KMS-11 (cell line): Measurements from ENCODE around the gene CHMP2B.

Experiments
- H2AFZ ChIP-seq: fragments of 200-600 bp; sonication (generic); 2 replicates; pipeline ENCODE4 v1.6.1; 2016; ENCODE audit warnings: antibody characterized with exemption, mixed run types, low read depth
- H3K27ac ChIP-seq: fragments of 200-600 bp; sonication (generic); 2 replicates; pipeline ENCODE4 v1.6.1; 2016; ENCODE audit warnings: mild to moderate bottlenecking, mixed run types
- H3K27me3 ChIP-seq: fragments of 200-600 bp; sonication (generic); 2 replicates; pipeline ENCODE4 v1.6.1; 2017; ENCODE audit warnings: mild to moderate bottlenecking, low read depth, mixed run types, moderate library complexity; ENCODE audit not compliant: insufficient read depth
- H3K36me3 ChIP-seq: fragments of 200-600 bp; sonication (generic); 2 replicates; pipeline ENCODE4 v1.6.1; 2017; ENCODE audit warnings: mild to moderate bottlenecking, mixed run types; ENCODE audit not compliant: insufficient read depth
- H3K4me1 ChIP-seq: fragments of 200-600 bp; sonication (generic); 2 replicates; pipeline ENCODE4 v1.6.1; 2016; ENCODE audit warnings: mild to moderate bottlenecking, low read depth, mixed run types; ENCODE audit not compliant: poor library complexity, severe bottlenecking
- H3K4me2 ChIP-seq: fragments of 200-600 bp; sonication (generic); 2 replicates; pipeline ENCODE4 v1.7.0; 2016; ENCODE audit warnings: mild to moderate bottlenecking, mixed run types
- H3K4me3 ChIP-seq: fragments of 200-600 bp; sonication (generic); IDR thresholded peaks from 2 replicates; pipeline ENCODE4 v1.6.1; 2017; ENCODE audit warnings: low read depth, low read length, mixed read lengths; ENCODE audit not compliant: insufficient read depth
- H3K79me2 ChIP-seq: fragments of 200-600 bp; sonication (generic); 2 replicates; pipeline ENCODE4 v1.6.1; 2016; ENCODE audit warnings: low read depth, mixed run types; ENCODE audit not compliant: insufficient read depth
- H3K9ac ChIP-seq: fragments of 200-600 bp; sonication (generic); 2 replicates; pipeline ENCODE4 v1.6.1; 2016; ENCODE audit warnings: mild to moderate bottlenecking, mixed run types
- H4K20me1 ChIP-seq: fragments of 200-600 bp; sonication (generic); 2 replicates; pipeline ENCODE4 v1.6.1; 2016; ENCODE audit warnings: mild to moderate bottlenecking, mixed run types; ENCODE audit not compliant: insufficient read depth
- TF ChIP-seq, protein P1 (sequence below): fragments of 200-600 bp; sonication (generic); conservative IDR thresholded peaks from 2 replicates; pipeline ENCODE4 v1.6.1; 2017; ENCODE audit warnings: low read depth, mild to moderate bottlenecking, antibody characterized with exemption, low read length, moderate library complexity, mixed read lengths

CHMP2B gene

DNA sequence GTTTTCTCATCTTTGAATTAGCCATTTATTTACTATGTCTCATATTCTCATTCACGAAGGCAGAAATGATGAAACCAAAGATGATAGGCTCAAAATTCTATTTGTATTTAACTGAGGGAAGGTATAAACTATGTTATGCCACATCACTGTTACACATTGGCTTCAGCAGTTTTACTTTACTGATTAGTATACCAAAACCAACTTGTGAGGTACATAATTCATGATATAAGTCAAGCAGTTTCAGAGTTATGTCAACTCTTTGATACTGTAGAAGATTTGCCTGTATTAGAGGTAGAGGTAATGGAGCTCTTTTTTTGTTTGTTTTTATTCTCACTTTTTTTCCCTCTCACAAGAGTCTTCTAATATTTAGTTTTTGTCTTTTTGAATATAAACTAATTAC is 22.9 kb downstream of the CHMP2B start:
- no peak overlapping the region for H3K9ac ChIP-seq
- H3K4me3 ChIP-seq: no peak overlapping the region
- H3K27ac ChIP-seq: no peak overlapping the region
- no peak overlapping the region for H3K4me2 ChIP-seq
- no peaks in the 10 kb centered on the region for H4K20me1 ChIP-seq
- no peaks in the 10 kb centered on the region for H3K36me3 ChIP-seq
- H3K27me3 ChIP-seq: no peaks in the 10 kb centered on the region
- H2AFZ ChIP-seq: no peak overlapping the region
- no peaks in the 10 kb centered on the region for H3K4me1 ChIP-seq
- TF ChIP-seq, protein P1, sequence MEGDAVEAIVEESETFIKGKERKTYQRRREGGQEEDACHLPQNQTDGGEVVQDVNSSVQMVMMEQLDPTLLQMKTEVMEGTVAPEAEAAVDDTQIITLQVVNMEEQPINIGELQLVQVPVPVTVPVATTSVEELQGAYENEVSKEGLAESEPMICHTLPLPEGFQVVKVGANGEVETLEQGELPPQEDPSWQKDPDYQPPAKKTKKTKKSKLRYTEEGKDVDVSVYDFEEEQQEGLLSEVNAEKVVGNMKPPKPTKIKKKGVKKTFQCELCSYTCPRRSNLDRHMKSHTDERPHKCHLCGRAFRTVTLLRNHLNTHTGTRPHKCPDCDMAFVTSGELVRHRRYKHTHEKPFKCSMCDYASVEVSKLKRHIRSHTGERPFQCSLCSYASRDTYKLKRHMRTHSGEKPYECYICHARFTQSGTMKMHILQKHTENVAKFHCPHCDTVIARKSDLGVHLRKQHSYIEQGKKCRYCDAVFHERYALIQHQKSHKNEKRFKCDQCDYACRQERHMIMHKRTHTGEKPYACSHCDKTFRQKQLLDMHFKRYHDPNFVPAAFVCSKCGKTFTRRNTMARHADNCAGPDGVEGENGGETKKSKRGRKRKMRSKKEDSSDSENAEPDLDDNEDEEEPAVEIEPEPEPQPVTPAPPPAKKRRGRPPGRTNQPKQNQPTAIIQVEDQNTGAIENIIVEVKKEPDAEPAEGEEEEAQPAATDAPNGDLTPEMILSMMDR: no peak
- no peaks in the 10 kb centered on the region for H3K79me2 ChIP-seq

DNA sequence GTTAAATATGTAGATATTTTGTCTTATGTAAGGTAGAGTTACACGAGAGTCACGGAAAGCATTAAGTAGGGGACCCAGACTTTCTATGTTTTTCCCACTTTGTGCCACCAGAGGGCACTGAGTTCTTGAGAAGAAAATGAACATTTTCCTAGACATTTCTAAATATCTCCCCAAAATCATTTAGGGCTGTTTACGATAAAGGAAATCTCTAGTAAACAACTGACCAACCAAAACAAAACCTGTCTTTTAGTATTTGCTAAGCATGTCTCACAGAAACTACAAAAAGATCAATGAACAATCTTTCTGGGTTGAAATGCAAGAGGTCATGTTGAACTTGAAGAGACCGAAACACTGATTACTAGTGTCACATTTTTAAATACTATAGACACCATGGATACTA is 33.2 kb downstream of the CHMP2B start:
- TF ChIP-seq, protein P1: peak; percentile 66
- Histone ChIP-seq H3K4me3 (no peak overlapping the region), H2AFZ (no peak overlapping the region), H3K36me3 (no peaks in the 10 kb centered on the region), H3K9ac (no peak overlapping the region), H3K4me1 (no peaks in the 10 kb centered on the region), H3K27me3 (no peaks in the 10 kb centered on the region), H4K20me1 (no peaks in the 10 kb centered on the region), H3K4me2 (no peak overlapping the region), H3K27ac (no peak overlapping the region), H3K79me2 (no peaks in the 10 kb centered on the region)

DNA sequence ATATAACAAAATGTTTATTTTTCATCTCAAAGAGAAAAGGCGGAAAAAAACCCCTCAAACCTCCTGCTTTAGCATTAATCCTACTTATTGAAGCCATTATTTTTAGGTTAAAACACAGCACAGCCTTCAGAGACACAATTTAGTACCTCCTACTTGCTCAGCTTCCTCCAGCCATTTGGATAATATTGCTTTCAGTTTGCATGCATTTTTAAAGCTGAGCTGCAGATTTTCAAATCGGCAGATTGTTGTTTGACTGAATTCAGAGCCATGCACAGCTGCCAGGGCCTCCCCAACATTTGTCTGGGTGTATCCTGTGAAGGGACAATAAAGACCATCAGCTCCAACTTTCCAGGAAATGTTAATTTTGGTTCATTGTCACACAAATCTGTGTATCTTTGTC is 34.8 kb downstream of the CHMP2B start:
- no peaks in the 10 kb centered on the region for H3K36me3 ChIP-seq
- TF ChIP-seq, protein P1: no peak
- H3K27ac ChIP-seq: no peak overlapping the region
- H3K4me2 ChIP-seq: no peak overlapping the region
- H3K79me2 ChIP-seq: no peaks in the 10 kb centered on the region
- no peak overlapping the region for H2AFZ ChIP-seq
- no peaks in the 10 kb centered on the region for H3K27me3 ChIP-seq
- H3K4me1 ChIP-seq: no peaks in the 10 kb centered on the region
- no peak overlapping the region for H3K9ac ChIP-seq
- H4K20me1 ChIP-seq: no peaks in the 10 kb centered on the region
- no peak overlapping the region for H3K4me3 ChIP-seq

DNA sequence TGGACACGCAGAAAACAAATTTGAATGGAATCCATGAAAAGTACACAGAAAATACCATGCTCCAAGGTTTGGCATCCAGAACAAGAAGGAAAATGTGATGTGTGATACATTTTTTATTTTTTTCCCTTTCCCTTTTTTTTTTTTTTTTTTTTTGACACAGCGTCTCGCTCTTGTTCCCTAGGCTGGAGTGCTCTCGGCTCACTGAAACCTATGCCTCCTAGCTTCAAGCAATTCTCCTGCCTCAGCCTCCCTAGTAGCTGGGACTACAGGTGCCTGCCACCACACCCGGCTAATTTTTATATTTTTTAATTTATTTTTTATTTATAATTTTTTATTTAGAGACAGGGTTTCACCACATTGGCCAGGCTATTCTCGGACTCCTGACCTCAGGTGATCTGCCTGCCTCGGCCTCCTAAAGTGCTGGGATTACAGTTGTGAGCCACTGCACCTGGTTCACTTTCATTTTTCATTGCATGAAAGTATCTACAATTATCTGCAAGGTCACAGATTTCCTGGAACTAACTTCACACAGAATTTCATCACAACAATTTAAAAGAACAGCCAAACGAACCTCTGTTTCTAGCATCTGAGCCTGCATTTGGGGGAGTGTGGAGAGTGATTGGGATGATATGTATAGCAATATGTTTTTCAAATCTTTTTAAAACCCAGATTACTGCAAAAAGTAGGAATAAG is 41.0 kb downstream of the CHMP2B start:
- Histone ChIP-seq H3K27ac (no peak overlapping the region), H3K4me3 (no peak overlapping the region), H2AFZ (no peak overlapping the region), H3K4me1 (no peaks in the 10 kb centered on the region), H3K4me2 (no peak overlapping the region), H3K27me3 (no peaks in the 10 kb centered on the region), H4K20me1 (no peaks in the 10 kb centered on the region), H3K36me3 (no peaks in the 10 kb centered on the region), H3K79me2 (no peaks in the 10 kb centered on the region), H3K9ac (no peak overlapping the region)
- TF ChIP-seq, protein P1: no peak
